Neural cell (in vitro differentiated cells): ENCODE measurements around the gene SOS1. TPM values are rescaled to one million over a fixed set of nuclear protein-coding genes. Genes with fewer than 3 reads are reported as not detected.

Source experiments
- H2AFZ ChIP-seq: fragments of 200-600, 300-800 bp; sonication (generic), shearing (Covaris generic); 2 replicates; pipeline ENCODE4 v1.6.0; 2014; ENCODE audit warnings: low read depth, mild to moderate bottlenecking, antibody characterized with exemption, low read length, moderate library complexity
- H3F3A ChIP-seq: fragments of 200-600 bp; shearing (Covaris generic); 2 replicates; pipeline ENCODE4 v1.6.1; 2016; ENCODE audit warnings: mild to moderate bottlenecking, moderate library complexity, mixed read lengths, antibody characterized with exemption, low read length; ENCODE audit not compliant: insufficient read depth, poor library complexity, severe bottlenecking
- H3K27ac ChIP-seq: fragments of 200-600, 300-800 bp; sonication (generic), shearing (Covaris generic); 2 replicates; pipeline ENCODE4 v1.5.1; 2014; ENCODE audit warnings: mild to moderate bottlenecking, low read length, moderate library complexity
- H3K27me3 ChIP-seq: fragments of 300-800, 200-600 bp; sonication (generic), shearing (Covaris generic); 2 replicates; pipeline ENCODE4 v1.6.0; 2014; ENCODE audit warnings: mild to moderate bottlenecking, low read depth, low read length, moderate library complexity; ENCODE audit not compliant: insufficient read depth
- H3K36me3 ChIP-seq: fragments of 300-800, 200-600 bp; sonication (generic), shearing (Covaris generic); 2 replicates; pipeline ENCODE4 v1.5.1; 2014; ENCODE audit warnings: mild to moderate bottlenecking, antibody characterized with exemption, low read length, moderate library complexity; ENCODE audit not compliant: insufficient read depth
- H3K4me2 ChIP-seq: fragments of 300-800, 200-600 bp; sonication (generic), shearing (Covaris generic); 2 replicates; pipeline ENCODE4 v1.6.0; 2014; ENCODE audit warnings: mild to moderate bottlenecking, low read length
- H3K4me3 ChIP-seq: fragments of 300-800, 200-600 bp; sonication (generic), shearing (Covaris generic); 2 replicates; pipeline ENCODE4 v1.5.1; 2014; ENCODE audit warnings: mild to moderate bottlenecking, low read length, moderate library complexity
- H3K79me2 ChIP-seq: fragments of 200-600 bp; shearing (Covaris generic); replicated peaks from 2 replicates; pipeline ENCODE4 v1.6.0; 2014; ENCODE audit warnings: mild to moderate bottlenecking, low read length, moderate library complexity; ENCODE audit not compliant: insufficient read depth
- H3K9ac ChIP-seq: fragments of 300-800, 200-600 bp; sonication (generic), shearing (Covaris generic); 2 replicates; pipeline ENCODE4 v1.6.1; 2016; ENCODE audit warnings: mild to moderate bottlenecking, low read length, mixed read lengths
- H3K9me2 ChIP-seq: fragments of 200-600 bp; shearing (Covaris generic); 2 replicates; pipeline ENCODE4 v1.6.1; 2016; ENCODE audit warnings: mild to moderate bottlenecking, low read length, mixed read lengths; ENCODE audit not compliant: insufficient read depth
- H3K9me3 ChIP-seq: fragments of 200-600, 300-800 bp; sonication (generic), shearing (Covaris generic); 2 replicates; pipeline ENCODE4 v1.6.1; 2016; ENCODE audit warnings: mild to moderate bottlenecking, mixed run types, low read length, moderate library complexity, mixed read lengths
- H4K20me1 ChIP-seq: fragments of 200-600 bp; shearing (Covaris generic); 2 replicates; pipeline ENCODE4 v1.6.1; 2016; ENCODE audit warnings: mild to moderate bottlenecking, mixed run types; ENCODE audit not compliant: insufficient read depth
- CTCF ChIP-seq: fragments of 450-650 bp; IDR thresholded peaks from 2 replicates; pipeline ENCODE4 v1.5.1; 2014; ENCODE audit warnings: antibody characterized with exemption, mild to moderate bottlenecking, moderate library complexity; ENCODE audit not compliant: poor library complexity, severe bottlenecking
- EP300 ChIP-seq: fragments of 450-650 bp; conservative IDR thresholded peaks from 2 replicates; pipeline ENCODE4 v1.6.1; 2014; ENCODE audit warnings: antibody characterized with exemption, mild to moderate bottlenecking, moderate library complexity; ENCODE audit not compliant: poor library complexity, severe bottlenecking
- EZH2 ChIP-seq: fragments of 200-600, 300-800 bp; shearing (Covaris generic), sonication (generic); IDR thresholded peaks from 2 replicates; pipeline ENCODE4 v1.6.1; 2014; ENCODE audit warnings: antibody characterized with exemption, low read length, borderline replicate concordance, mild to moderate bottlenecking; ENCODE audit not compliant: insufficient read depth, poor library complexity, severe bottlenecking
- MXI1 ChIP-seq: fragments of 450-650 bp; conservative IDR thresholded peaks from 2 replicates; pipeline ENCODE4 v1.6.1; 2014; ENCODE audit warnings: antibody characterized with exemption, mild to moderate bottlenecking; ENCODE audit not compliant: poor library complexity, severe bottlenecking
- POLR2AphosphoS5 ChIP-seq: IDR thresholded peaks from 2 replicates; pipeline ENCODE4 v1.6.1; 2012
- RAD21 ChIP-seq: fragments of 450-650 bp; conservative IDR thresholded peaks from 2 replicates; pipeline ENCODE4 v1.6.1; 2014; ENCODE audit warnings: antibody characterized with exemption, mild to moderate bottlenecking, moderate library complexity
- REST ChIP-seq: IDR thresholded peaks from 2 replicates; pipeline ENCODE4 v1.6.1; 2012; ENCODE audit warnings: borderline replicate concordance
- SMC3 ChIP-seq: fragments of 450-650 bp; conservative IDR thresholded peaks from 2 replicates; pipeline ENCODE4 v1.6.1; 2014; ENCODE audit warnings: antibody characterized with exemption, mild to moderate bottlenecking, moderate library complexity; ENCODE audit not compliant: poor library complexity
- TAF1 ChIP-seq: IDR thresholded peaks from 2 replicates; pipeline ENCODE4 v1.6.1; 2012; ENCODE audit warnings: low read depth
- polyA plus RNA-seq: library from polyadenylated mRNA; depleted of rRNA; stranded (reverse); fragments of >200 nt; gene quantifications from 2 replicates; pipeline ENCODE4 v1.2.3, GENCODE V29; 2014

Gene SOS1
- polyA plus RNA-seq, 1 donor from 2014 or later: 19.0 TPM

GRCh38 chr2:39140322-39140847 is 19.5 kb upstream of the SOS1 start:
- H3K9me2 ChIP-seq: no peaks in the 10 kb centered on the region
- H4K20me1 ChIP-seq: no peaks in the 10 kb centered on the region
- H3K9ac ChIP-seq: no peak overlapping the region
- TF ChIP-seq MXI1: no peak
- no peak for TF ChIP-seq CTCF
- no peak for TF ChIP-seq SMC3
- no peak for TF ChIP-seq EP300
- no peak for TF ChIP-seq RAD21
- no peak for TF ChIP-seq TAF1
- TF ChIP-seq EZH2: no peak
- TF ChIP-seq POLR2AphosphoS5: no peak
- no peak for TF ChIP-seq REST
- no peak overlapping the region for H3K27ac ChIP-seq
- H3K9me3 ChIP-seq: no peaks in the 10 kb centered on the region
- H3K27me3 ChIP-seq: no peaks in the 10 kb centered on the region
- no peak overlapping the region for H3K4me2 ChIP-seq
- H2AFZ ChIP-seq: no peak overlapping the region
- no peaks in the 10 kb centered on the region for H3K36me3 ChIP-seq
- H3F3A ChIP-seq: no peaks in the 10 kb centered on the region
- H3K79me2 ChIP-seq: no peaks in the 10 kb centered on the region
- H3K4me3 ChIP-seq: no peak overlapping the region

GRCh38 chr2:39139511-39140237 is 18.8 kb upstream of the SOS1 start:
- TF ChIP-seq SMC3: no peak
- no peak for TF ChIP-seq TAF1
- TF ChIP-seq EP300: no peak
- no peak for TF ChIP-seq EZH2
- TF ChIP-seq POLR2AphosphoS5: no peak
- no peak for TF ChIP-seq RAD21
- TF ChIP-seq CTCF: no peak
- no peak for TF ChIP-seq MXI1
- TF ChIP-seq REST: no peak
- Histone ChIP-seq H3F3A (no peaks in the 10 kb centered on the region), H3K9ac (no peak overlapping the region), H3K79me2 (no peaks in the 10 kb centered on the region), H3K36me3 (no peaks in the 10 kb centered on the region), H3K9me3 (no peaks in the 10 kb centered on the region), H3K4me3 (no peak overlapping the region), H4K20me1 (no peaks in the 10 kb centered on the region), H3K9me2 (no peaks in the 10 kb centered on the region), H2AFZ (no peak overlapping the region), H3K27me3 (no peaks in the 10 kb centered on the region), H3K27ac (no peak overlapping the region), H3K4me2 (no peak overlapping the region)
